OCI-LY3 (cell line): Measurements from ENCODE around the gene GLB1L.
A peak's percentile ranks its signal among the peaks of the same experiment; 100 is the strongest.

Experiments used
- H2AFZ ChIP-seq: fragments of 200-600, 300-600 bp; shearing (Covaris generic); 2 replicates; pipeline ENCODE4 v1.6.0; 2014; ENCODE audit warnings: antibody characterized with exemption, low read depth, low read length
- H3K27ac ChIP-seq: fragments of 200-600, 300-600 bp; sonication (generic); 2 replicates; pipeline ENCODE4 v1.5.1; 2014; ENCODE audit warnings: mild to moderate bottlenecking, low read length, moderate library complexity, mixed read lengths
- H3K27me3 ChIP-seq: fragments of 200-600, 300-600 bp; sonication (generic); 2 replicates; pipeline ENCODE4 v1.6.1; 2014; ENCODE audit warnings: low read depth, low read length, mixed read lengths
- H3K36me3 ChIP-seq: fragments of 200-600, 300-600 bp; sonication (generic); replicated peaks from 2 replicates; pipeline ENCODE3; 2014; ENCODE audit warnings: low read depth, low read length, mixed read lengths
- H3K4me1 ChIP-seq: fragments of 300-600, 200-600 bp; sonication (generic); 2 replicates; pipeline ENCODE4 v1.6.1; 2014; ENCODE audit warnings: low read length, mixed read lengths
- H3K4me2 ChIP-seq: fragments of 200-600, 300-600 bp; sonication (generic); 2 replicates; pipeline ENCODE4 v1.6.1; 2014; ENCODE audit warnings: low read length, mixed read lengths
- H3K4me3 ChIP-seq: fragments of 300-600, 200-600 bp; sonication (generic); 2 replicates; pipeline ENCODE4 v1.5.1; 2014; ENCODE audit warnings: antibody characterized with exemption, mild to moderate bottlenecking, low read length, moderate library complexity
- H3K79me2 ChIP-seq: fragments of 300-600, 200-600 bp; shearing (Covaris generic); 2 replicates; pipeline ENCODE4 v1.6.1; 2014; ENCODE audit warnings: mild to moderate bottlenecking, low read length, mixed read lengths
- H3K9ac ChIP-seq: fragments of 300-600, 200-600 bp; shearing (Covaris generic); 2 replicates; pipeline ENCODE4 v1.6.0; 2014; ENCODE audit warnings: mild to moderate bottlenecking, low read length, moderate library complexity
- H3K9me3 ChIP-seq: fragments of 200-600, 300-600 bp; shearing (Covaris generic); 2 replicates; pipeline ENCODE4 v1.6.1; 2014; ENCODE audit warnings: low read length, mixed read lengths; ENCODE audit not compliant: insufficient read depth
- H4K20me1 ChIP-seq: fragments of 200-600, 300-600 bp; sonication (generic); 2 replicates; pipeline ENCODE4 v1.6.1; 2016; ENCODE audit warnings: low read length, mixed read lengths; ENCODE audit not compliant: insufficient read depth
- EZH2phosphoT487 ChIP-seq: fragments of 200-600 bp; shearing (Covaris generic); IDR thresholded peaks from 2 replicates; pipeline ENCODE4 v1.6.1; 2018; ENCODE audit warnings: antibody characterized with exemption, mixed run types, low read depth
- TF ChIP-seq, protein P1 (sequence below): fragments of 200-600, 300-600 bp; sonication (generic); IDR thresholded peaks from 2 replicates; pipeline ENCODE4 v1.5.1; 2014; ENCODE audit warnings: antibody characterized with exemption, low read length, low read depth

Gene GLB1L

GRCh38 chr2:219280651-219281050, 35.4 kb upstream of the GLB1L start:
- Histone ChIP-seq H3K27me3 (no peaks in the 10 kb centered on the region), H3K9ac (no peak overlapping the region), H3K27ac (no peak overlapping the region), H2AFZ (no peak overlapping the region), H4K20me1 (no peaks in the 10 kb centered on the region), H3K4me3 (no peak overlapping the region), H3K36me3 (peaks cover 3% of the 10 kb centered on the region), H3K4me2 (no peak overlapping the region), H3K79me2 (no peaks in the 10 kb centered on the region), H3K4me1 (peaks cover 11% of the 10 kb centered on the region), H3K9me3 (no peaks in the 10 kb centered on the region)
- TF ChIP-seq EZH2phosphoT487 = no peak
- TF ChIP-seq, protein P1, sequence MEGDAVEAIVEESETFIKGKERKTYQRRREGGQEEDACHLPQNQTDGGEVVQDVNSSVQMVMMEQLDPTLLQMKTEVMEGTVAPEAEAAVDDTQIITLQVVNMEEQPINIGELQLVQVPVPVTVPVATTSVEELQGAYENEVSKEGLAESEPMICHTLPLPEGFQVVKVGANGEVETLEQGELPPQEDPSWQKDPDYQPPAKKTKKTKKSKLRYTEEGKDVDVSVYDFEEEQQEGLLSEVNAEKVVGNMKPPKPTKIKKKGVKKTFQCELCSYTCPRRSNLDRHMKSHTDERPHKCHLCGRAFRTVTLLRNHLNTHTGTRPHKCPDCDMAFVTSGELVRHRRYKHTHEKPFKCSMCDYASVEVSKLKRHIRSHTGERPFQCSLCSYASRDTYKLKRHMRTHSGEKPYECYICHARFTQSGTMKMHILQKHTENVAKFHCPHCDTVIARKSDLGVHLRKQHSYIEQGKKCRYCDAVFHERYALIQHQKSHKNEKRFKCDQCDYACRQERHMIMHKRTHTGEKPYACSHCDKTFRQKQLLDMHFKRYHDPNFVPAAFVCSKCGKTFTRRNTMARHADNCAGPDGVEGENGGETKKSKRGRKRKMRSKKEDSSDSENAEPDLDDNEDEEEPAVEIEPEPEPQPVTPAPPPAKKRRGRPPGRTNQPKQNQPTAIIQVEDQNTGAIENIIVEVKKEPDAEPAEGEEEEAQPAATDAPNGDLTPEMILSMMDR = no peak

GRCh38 chr2:219279916-219280516, 34.8 kb upstream of the GLB1L start:
- Histone ChIP-seq H3K4me2 (peak overlapping the region; percentile 94), H3K9me3 (no peaks in the 10 kb centered on the region), H3K36me3 (peaks cover 3% of the 10 kb centered on the region), H3K4me3 (peak overlapping the region; percentile 90), H3K27ac (no peak overlapping the region), H3K79me2 (no peaks in the 10 kb centered on the region), H4K20me1 (no peaks in the 10 kb centered on the region), H3K4me1 (peaks cover 11% of the 10 kb centered on the region), H3K9ac (peak overlapping the region; percentile 88), H2AFZ (0 out of 2 replicates have a peak overlapping the region, but pooled peaks have one; percentile 53), H3K27me3 (no peaks in the 10 kb centered on the region)
- no peak for TF ChIP-seq EZH2phosphoT487
- TF ChIP-seq, protein P1 = peak; percentile 31; the same call in 1 of the 2 replicates

GRCh38 chr2:219279151-219279915, 34.1 kb upstream of the GLB1L start, which contains the start of gene DNAJB2:
Gene DNAJB2, plus strand, starts transcription at chr2:219279366. Its CDS starts 468 bp downstream, at chr2:219279834.
- Histone ChIP-seq H3K36me3 (peaks cover 3% of the 10 kb centered on the region), H3K27ac (peak within 1 kb of the TSS; percentile 90), H3K9ac (peak within 1 kb of the TSS; percentile 88), H3K27me3 (no peaks in the 10 kb centered on the region), H3K79me2 (no peaks in the 10 kb centered on the region), H4K20me1 (no peaks in the 10 kb centered on the region), H3K4me3 (peak within 1 kb of the TSS; percentile 90), H2AFZ (peak within 1 kb of the TSS; percentile 82), H3K4me2 (peak within 1 kb of the TSS; percentile 96), H3K9me3 (no peaks in the 10 kb centered on the region), H3K4me1 (peaks cover 11% of the 10 kb centered on the region)
- TF ChIP-seq EZH2phosphoT487 = no peak
- TF ChIP-seq, protein P1 = no peak

- peak overlapping the region; percentile 85 for H3K9ac ChIP-seq
- H3K4me3 ChIP-seq = peak overlapping the region; percentile 90
- H3K79me2 ChIP-seq = no peaks in the 10 kb centered on the region
- peaks cover 11% of the 10 kb centered on the region for H3K4me1 ChIP-seq
- H3K36me3 ChIP-seq = peaks cover 3% of the 10 kb centered on the region
- TF ChIP-seq EZH2phosphoT487 = no peak
- TF ChIP-seq, protein P1 = no peak
- no peaks in the 10 kb centered on the region for H4K20me1 ChIP-seq
- no peak overlapping the region for H2AFZ ChIP-seq
- H3K9me3 ChIP-seq = no peaks in the 10 kb centered on the region
- peak overlapping the region; percentile 90 for H3K27ac ChIP-seq
- no peaks in the 10 kb centered on the region for H3K27me3 ChIP-seq
- H3K4me2 ChIP-seq = peak overlapping the region; percentile 96
Observed at GRCh38 chr2:219278655-219279150, 33.5 kb upstream of the GLB1L start.
